Mesenteric fat pad (tissue), 1 donor: ENCODE measurements around the gene MED13L. TPM values are rescaled to one million over a fixed set of nuclear protein-coding genes. Genes with fewer than 3 reads are reported as not detected.

Experiments
- DNase-seq: peaks from one replicate; pipeline ENCODE4 v3.0.0-alpha.2; 2020; ENCODE audit warnings: low spot score
- total RNA-seq: library from RNA; stranded (reverse); fragmentation: NEBNext Ultra II Directional; extraction: Animal tissue kit (Norgen Biotek cat#: 25700); gene quantifications from one replicate; pipeline ENCODE4 v1.2.1, GENCODE V29; 2021
- donor health status: DM: yes; HTN: yes; CAD: no.

Gene MED13L
- total RNA-seq, 1 donor from 2014 or later = 136 TPM

DNA sequence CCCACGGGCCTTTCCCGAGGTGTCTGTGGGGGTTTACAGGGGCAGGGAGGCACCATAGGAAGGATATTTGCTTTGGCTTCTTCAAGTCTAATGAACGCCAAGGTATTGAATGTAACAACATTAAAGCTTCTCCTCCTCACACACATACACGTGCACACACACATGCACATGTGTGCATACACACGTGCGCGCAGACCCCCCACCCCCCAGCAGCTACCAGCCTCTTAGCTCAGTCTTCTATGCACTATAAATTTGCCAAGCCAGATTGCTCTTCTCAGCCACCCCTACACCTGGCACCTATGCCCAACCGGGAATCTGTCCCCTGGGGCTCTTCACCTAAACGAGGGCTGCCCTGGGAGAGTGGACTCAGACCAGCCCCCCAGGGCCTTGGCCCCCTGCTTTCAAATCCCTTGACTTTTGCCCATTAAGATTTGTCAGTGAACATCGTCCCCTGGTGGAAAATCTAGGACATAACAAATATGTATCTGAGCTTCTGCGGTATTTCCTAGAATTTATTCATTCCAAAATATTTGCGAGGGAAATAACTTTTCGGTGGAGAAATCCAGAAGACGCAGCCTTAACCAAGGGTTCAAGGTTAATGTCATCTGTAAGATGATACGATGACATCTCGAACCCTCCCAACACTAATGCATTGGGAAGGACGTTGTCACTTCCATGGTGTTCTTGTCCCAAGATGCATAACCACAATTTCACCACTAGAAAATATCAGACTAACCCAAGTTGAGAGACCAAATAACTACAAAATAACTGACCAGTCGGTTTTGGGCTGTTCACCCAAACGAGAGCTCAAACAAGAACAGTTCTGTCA lies 330.4 kb downstream of the MED13L start:
- DNase-seq = no peak

DNA sequence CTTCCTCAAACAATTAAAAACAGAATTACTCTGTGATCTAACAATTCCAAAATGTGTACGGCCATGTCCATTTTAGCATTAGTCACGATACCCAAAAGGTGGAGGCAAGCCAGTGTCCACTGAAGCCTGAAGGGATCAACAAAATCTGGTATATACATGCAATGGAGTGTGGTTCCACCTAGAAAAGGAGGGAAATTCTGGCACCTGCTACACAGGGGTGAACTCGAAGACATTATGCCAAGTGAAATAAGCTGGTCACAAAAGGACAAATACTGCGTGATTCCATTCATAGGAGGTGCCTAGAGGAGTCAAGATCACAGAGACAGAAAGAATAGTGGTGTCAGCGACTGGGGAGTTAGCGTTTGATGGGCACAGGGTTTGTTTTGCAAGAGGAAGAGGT lies 331.4 kb downstream of the MED13L start:
- no peak for DNase-seq

DNA sequence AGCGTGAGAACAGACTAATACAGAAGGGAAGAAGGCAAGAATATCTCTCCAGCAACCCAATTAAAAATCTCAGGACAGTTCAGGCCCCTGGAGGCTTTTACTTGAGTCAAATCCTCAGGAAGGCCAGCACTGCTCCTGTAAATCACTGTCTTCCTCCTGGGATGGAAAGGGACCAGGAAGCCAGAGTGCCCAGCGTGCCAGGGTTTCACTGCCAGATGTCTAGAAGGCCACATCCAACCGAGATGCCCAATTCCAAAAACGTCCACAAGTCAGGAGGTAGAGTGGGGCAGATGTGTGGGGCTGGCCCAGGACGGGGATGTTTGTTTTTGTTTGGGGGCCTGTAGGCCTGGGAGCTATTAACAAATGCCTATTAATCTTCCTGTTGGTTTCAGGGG lies 332.0 kb downstream of the MED13L start:
- DNase-seq = no peak

DNA sequence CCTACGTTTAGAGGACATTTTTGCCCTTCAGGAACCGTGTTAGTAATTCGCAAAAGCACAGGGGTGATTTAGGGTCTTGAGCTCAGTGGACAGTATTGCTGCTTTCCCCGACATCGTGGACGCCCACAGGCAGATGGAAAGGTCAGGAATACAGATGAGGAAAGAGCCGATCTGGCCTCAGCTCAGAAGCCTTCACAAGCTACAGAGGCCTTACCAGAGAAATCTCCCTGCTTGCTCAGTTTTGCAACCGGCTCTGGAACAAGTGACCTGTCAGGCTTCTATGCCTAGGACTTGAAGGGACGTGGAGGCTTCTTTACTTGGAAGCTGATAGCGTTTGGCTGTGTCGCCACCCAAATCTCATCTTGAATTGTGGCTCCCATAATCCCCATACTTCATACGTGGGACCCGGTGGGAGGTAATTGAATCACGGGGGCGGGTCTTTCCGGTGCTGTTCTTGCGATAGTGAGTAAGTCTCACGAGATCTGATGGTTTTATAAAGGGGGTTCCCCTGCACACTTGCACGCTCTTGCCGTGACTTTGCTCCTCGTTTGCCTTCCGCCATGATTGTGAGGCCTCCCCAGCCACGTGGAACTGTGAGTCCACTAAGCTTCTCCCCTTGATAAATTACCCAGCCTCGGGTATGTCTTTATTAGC lies 332.5 kb downstream of the MED13L start:
- no peak for DNase-seq

DNA sequence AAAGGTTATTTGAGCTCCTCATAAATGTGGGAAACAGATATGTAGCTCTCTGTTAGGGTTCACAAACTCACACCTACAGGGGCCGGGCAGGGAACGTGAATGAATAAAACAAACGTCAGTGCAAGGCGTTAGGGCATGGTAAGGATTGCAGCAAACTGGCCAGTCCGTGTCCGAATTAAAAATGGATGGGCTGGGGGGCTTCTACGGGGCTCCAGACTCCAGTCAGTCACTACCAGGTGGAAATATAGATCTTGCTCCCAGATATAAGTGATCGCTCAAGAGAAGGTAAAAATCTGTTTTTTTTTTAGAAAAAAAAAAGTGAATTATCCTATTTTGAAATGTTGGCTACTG lies 333.1 kb downstream of the MED13L start:
- no peak for DNase-seq

DNA sequence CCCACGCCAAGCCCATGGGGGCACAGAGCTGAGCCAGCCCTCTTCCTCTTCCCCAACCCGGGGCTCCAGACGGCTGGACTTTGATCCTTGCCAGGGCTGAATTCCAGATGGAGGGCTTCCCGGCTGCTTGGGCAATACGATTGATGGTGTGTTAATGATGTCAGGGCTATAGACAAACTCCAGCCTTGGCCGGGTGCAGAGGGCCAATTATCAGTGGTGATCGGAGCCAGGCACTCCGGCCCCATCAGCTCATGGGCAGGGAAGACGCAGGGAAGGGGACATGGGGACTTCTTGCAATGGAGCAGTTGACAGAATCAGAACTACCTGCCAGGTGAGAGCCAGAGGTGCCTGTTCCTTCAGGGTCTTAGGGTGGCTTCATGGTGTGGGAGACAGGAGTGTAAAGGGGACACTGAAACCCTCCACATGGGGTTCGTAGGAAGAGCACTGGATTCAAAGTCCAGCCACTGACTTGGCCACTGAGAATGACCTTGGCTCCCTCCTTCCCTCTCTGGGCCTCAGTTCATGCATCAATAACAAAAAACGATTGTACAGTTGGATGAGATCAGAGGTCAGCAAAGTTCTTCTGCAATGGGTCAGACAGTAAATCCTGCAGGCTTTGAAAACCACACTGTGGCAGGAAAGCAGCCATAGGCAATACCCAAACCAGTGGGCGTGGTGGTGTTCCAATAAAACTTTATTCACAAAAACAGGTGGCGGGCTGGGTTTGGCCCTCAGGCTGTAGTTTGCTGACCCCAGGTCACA lies 333.7 kb downstream of the MED13L start:
- no peak for DNase-seq

DNA sequence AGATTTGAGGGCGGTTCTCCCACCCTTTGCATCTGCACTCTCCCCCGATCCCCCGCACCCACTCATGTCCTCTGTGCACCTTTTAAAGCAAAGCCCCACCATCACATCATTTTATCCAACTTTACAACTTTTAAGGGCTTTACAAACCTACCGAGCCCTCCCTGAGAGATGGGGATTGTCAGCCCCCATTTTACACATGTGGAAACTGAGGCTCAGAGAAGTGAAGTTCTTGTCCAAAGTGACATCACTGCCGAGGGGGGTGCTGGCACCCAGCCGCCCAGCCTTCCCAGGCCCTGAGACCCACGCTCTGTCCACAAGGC lies 334.2 kb downstream of the MED13L start:
- DNase-seq = no peak

DNA sequence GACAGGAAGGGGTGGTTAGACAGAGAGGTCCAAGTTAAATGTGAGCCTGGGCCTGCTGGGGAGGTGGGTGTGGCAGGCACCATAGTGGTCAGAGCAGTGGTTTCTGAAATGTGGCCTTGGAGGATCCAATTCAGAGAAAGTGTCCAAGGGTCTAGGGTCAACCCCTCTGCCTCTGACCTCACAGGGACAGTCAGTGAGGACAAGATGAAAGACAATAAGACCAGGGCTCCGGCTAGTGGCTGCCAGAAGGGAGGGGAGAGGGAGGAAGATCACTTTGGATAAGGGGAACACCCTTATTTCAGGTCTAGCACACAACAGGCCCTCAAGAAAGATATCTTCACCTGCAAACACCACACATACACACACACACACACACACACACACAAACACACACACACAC lies 335.1 kb downstream of the MED13L start:
- DNase-seq = no peak

DNA sequence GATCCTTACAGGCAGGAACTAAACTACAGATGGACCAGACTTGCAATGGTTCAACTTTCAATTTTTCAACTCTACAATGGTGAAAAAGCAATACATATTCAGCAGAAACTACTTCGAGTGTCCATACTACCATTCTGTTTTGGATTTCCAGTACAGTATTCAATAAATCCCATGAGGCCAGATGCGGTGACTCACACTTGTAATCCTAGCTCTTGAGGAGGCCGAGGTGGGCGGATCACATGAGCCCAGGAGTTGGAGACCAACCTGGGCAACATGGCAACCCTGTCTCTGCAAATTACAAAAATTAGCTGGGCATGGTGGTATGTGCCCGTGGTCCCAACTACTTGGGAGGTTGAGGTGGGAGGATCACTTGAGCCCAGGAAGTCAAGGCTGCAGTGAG lies 336.1 kb downstream of the MED13L start:
- no peak for DNase-seq

DNA sequence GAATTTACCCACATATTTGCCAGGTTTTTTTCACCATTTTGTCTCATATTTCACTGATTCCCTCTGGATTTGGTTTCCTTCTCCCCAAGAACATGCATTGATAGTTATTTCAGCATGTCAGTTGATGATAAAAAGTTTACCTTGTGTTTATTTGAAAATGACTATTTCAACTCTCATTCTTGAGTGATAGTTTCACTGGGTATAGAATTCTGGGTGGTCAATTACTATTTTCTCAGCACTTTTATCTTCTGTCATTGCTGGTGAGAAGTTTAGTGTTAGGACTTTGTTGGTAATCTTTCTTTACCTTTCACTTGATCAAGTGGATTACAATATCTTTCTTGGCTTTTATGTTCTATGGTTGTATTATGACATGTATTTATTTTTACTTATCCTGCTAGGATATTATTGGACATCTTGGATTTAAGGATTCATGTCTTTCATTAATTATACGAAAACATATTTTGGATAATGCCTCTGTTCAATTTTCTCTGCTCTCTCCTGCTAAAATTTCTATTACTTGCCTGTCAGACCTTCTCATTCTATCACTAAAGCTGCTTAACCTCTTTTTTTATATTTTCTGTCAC lies 338.6 kb downstream of the MED13L start:
- no peak for DNase-seq

DNA sequence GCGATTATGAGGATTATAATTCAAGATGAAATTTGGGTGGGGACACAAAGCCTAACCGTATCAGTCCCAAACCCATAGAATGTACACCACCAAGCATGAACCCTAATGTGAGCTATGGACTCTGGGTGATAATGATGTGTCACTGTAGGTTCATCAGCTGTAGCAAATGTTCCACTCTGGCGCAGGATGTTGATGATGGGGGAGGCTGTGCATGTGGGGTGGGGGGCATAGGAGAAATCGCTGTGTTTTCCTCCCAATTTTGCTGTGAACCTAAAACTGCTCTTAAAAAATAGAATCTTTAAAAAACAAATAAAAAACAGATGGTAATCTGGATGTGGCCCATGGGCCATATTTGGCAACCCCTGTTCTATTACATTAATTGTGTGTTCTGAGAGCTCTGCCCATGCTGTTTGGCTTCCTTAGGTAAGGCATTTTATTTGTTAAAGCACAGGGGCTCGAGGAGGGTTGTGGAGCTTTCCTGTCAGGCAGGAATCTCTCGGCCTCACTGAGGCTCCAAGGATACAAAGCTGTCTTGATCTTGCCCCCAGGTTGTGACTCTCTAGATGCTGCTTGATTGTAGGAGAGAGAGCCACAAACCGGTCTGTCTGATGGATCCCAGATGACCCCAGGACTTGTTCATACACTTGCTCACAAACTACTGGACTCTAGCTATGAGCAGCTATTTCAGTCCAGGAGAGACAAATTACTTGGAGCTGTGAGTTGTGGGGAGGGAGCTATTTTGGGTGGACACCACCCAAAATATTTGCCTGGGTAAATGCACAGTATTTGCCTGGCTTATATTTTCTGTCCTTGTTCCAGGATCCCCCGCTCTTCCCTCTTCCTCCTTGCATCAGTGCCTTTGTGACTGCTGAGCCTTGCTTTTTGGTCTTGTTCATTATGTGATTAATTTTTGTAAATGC lies 340.2 kb downstream of the MED13L start:
- no peak for DNase-seq

DNA sequence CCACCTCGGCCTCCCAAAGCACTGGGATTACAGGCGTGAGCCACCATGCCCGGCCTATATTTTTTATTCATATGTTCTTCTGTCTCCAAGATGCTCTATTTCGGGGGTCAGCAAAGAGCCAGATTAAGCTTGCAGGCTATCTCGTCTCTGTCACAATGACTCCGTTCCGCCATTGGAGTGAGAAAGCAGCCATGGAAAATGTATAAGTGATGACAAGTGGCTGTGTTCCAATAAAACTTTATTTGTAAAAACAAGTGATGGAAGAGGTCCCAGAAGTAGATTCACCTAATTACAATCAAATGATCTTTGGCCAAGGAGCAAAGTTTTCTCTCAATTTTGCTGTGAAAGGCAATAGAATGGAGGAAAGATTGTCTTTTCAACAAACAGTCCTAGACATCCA lies 342.6 kb downstream of the MED13L start:
- no peak for DNase-seq

DNA sequence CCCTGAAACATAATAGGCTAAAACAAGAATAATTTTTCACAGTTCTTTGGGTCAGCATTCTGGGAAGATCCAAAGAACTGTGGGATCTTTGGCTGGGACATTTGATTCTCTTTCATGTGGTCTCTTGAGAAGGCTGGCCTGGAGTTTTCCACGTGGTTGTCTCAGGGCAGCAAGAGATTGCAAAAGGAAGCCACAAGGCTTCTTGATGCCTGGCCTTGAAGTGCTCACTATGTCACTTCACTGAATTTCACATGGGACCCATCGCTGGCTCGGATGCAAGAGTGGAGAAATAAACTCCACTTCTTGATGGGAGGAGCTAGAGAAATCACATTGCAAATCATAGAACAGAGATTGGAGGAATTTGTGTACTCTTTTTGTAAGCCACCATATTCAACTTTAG lies 343.4 kb downstream of the MED13L start:
- DNase-seq = no peak

DNA sequence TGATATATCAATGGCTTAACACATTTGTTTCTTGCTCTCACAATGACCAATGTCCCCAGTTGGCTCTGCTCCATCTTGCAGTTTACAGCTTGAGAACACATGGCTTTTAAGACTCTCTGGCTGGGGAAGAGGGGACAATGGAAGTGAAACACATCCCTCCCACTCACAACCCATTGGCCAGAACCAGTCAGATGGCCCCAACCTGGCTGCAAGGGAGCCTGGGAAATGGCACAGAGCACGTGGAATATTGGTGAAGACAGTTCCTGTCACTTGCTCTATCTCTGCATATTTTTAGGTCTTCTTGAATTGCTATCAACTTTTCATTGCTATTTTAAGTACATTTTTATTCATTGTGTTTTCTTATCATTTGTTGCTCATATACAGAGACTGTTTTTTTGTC lies 345.4 kb downstream of the MED13L start:
- DNase-seq = no peak

DNA sequence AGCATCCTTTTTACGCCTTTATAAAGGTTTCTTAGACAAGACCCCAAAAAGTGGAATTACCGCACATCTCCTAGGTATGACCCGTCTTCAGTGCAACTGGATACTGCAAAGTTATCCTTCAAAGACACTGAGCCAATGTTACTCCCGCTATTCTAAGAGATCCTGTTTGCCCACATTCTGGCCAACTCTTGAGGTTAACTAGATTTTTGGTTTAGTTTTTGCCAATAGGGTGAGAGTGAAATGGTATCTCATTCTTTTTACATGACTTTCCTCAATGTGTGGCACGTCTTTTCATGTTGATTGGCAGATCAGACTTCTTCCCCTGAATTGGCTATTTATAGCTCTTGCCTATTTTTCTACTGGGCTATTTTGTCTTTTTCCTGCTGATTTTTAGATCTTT lies 347.2 kb downstream of the MED13L start:
- DNase-seq = no peak

DNA sequence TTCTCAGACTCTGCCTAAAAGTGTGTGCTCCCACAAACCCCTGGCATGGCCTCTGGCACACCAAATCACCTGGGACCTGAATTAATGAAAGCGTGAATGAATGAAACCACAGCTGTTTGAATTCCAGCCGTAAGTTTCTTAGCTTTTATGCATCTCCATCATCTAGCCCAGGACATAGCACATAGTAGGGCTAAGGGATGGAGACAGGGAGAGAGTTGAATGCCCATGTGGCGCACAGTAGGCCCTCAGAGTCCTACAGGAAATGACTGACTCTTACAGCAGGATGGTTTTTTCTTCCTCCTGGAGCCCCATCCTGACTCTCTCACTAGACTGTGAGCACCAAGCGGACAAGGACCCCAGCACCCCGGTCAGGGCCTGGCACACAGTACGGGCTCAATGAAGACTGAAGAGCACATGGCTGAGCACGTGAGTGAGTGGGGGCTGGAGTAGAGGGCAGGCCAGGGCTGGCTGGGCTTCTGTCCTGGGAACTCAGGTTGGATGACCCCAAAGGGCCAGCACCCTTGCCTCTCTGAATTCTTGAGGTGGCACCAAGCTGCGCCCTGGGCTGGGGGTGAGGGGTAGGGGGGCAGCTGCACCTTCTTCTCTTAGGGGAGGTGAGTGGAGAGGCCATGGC lies 351.3 kb downstream of the MED13L start:
- DNase-seq = no peak

DNA sequence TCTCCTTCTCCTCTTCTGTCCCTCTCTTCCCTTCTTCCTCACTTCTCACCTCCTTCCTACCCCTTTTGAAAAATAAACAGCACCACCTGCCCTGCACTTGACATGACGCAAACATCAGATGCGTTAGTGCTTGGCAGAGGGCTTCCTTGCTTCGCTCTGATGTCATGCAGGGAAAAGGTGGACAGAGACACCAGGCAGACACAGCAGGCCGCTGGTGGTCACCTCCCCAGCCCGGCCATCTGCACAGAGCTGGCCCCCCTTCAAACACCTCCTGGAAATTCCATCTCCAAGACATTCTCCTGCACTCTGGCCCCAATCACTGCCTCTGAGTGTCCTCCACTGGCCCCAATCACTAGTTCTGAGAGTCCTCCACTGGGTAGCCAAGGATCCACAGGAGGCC lies 353.6 kb downstream of the MED13L start:
- DNase-seq = no peak

DNA sequence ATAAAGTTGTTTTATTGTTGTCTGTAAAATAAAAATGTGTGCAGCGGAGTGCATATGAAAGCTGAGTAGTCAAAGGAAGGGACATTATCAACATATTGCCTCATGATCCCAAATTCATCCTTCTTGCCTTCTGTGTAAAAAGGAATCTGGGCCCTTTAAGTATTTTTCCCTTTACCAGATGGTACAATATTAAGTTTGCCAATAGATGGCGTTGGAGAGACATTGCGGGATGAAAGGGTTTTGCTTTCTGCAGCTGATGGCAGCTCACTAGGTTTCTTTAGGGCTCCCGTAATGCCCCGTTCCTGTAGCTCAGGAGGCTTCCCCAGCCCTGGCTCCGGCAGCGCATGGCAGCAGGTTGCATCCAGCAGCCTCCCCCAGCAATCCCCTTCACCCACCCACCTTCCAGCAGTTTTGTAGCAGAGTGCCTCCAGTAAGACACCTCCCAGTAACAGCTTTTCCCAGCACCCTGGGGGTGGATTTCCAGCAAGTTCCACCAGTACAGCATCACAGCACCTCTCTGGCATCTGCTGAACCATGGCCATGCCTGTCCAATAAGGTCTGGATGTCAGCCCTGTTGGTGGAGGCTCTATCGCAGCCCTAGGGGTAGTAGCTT lies 354.4 kb downstream of the MED13L start:
- no peak for DNase-seq

DNA sequence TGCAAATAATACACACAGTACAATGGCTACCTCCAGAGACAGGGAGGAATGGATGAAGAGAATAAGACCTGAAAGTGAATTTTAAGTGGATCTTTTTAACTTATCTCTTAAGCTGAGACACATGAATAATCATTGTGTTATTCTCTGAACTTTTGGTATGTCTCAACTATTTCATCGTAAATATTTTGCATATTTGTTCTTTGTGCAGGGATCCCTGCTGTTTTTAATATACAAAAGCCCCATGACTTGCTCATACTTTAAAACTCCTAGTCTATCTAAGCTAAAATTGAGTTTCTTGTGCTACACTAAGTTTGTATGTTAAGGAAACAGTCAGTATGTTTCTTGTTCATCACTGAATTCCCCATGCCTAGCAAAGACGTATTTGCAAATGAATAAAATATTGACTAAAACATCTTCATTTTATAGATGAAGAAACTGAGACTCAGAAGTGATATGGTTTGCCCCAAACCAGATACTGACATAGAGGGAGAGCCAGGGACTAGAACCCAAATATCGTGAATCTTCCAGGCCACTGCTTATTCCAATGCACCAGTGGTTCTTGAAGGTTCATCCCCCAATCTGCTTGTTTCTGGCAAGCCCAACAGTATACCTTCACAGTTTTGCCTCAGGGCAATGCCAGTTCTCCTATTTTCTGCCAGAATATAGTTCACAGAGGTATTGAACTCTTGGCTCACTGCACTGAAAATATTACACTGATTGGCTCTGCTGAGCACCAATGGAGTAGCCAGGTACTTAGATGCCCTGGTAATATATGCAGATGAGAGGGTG lies 356.9 kb downstream of the MED13L start:
- no peak for DNase-seq
